Measurements from ENCODE around the gene OLIG3. TPM values are rescaled to one million over a fixed set of nuclear protein-coding genes. Genes with fewer than 3 reads are reported as not detected.
A peak's percentile ranks its signal among the peaks of the same experiment; 100 is the strongest.

OLIG3 gene
- total RNA-seq, 4 donors from 2014 or later, result not detected

- Histone ChIP-seq H3K4me3 (no peak overlapping the region), H3K36me3 (no peaks in the 10 kb centered on the region), H3K4me1 (peaks cover 11 to 27% (median 14%) of the 10 kb centered on the region in 3 donors), H3K27me3 (peaks cover 2 to 100% (median 42%) of the 10 kb centered on the region in 4 donors), H3K9me3 (no peaks in the 10 kb centered on the region), H3K27ac (no peak overlapping the region)
- WGBS, 2 donors, result 30% methylated on average over 2 of the region's 11 CpGs; no CpG with 5 or more reads in 1 of the 2 donors
- intact Hi-C loops (cut with DNase I), result no loop called here
- no peak for DNase-seq
- no peak for TF ChIP-seq POLR2A (IDR thresholded peaks at IDR 0.05)
- TF ChIP-seq, protein P1, sequence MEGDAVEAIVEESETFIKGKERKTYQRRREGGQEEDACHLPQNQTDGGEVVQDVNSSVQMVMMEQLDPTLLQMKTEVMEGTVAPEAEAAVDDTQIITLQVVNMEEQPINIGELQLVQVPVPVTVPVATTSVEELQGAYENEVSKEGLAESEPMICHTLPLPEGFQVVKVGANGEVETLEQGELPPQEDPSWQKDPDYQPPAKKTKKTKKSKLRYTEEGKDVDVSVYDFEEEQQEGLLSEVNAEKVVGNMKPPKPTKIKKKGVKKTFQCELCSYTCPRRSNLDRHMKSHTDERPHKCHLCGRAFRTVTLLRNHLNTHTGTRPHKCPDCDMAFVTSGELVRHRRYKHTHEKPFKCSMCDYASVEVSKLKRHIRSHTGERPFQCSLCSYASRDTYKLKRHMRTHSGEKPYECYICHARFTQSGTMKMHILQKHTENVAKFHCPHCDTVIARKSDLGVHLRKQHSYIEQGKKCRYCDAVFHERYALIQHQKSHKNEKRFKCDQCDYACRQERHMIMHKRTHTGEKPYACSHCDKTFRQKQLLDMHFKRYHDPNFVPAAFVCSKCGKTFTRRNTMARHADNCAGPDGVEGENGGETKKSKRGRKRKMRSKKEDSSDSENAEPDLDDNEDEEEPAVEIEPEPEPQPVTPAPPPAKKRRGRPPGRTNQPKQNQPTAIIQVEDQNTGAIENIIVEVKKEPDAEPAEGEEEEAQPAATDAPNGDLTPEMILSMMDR (IDR thresholded peaks at IDR 0.05), result no peak
These were observed 6.4 kb downstream of the OLIG3 start for GRCh38 chr6:137487869-137488149.

GRCh38 chr6:137487181-137487868 lies 6.9 kb downstream of the OLIG3 start:
- H3K27me3 ChIP-seq, result peaks cover 0 to 100% (median 40%) of the 10 kb centered on the region in 4 donors
- no peak for DNase-seq
- TF ChIP-seq POLR2A (IDR thresholded peaks at IDR 0.05), result no peak
- TF ChIP-seq, protein P1 (IDR thresholded peaks at IDR 0.05), result no peak
- H3K27ac ChIP-seq, result no peak overlapping the region
- peaks cover 11 to 23% (median 14%) of the 10 kb centered on the region in 3 donors for H3K4me1 ChIP-seq
- no peaks in the 10 kb centered on the region for H3K9me3 ChIP-seq
- H3K4me3 ChIP-seq, result no peak overlapping the region
- 16 to 17% methylated on average over 18 to 20 of the region's 22 CpGs for WGBS, 2 donors
- H3K36me3 ChIP-seq, result no peaks in the 10 kb centered on the region
- intact Hi-C loops (cut with DNase I), result no loop called here

DNA sequence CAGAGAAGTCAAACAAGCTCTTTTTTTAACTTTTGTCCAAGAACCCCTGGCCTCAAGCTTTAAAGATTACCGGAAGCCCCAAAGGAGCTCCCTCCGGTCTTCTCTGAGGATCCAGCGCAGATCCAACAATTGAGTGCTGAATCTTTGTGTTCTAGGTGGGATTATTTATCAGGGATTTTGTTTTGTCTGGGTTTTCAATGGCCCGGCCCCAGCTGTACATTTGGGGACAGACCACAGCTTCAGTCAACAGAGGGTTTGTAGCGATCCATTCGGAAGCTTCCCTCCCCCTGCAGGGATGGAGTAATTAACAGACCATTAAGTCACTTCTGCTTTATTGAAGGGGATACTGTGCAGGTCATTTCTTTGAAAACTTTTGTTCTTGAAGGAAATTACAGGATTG lies 7.8 kb downstream of the OLIG3 start:
- Histone ChIP-seq H3K27ac (no peak overlapping the region), H3K9me3 (no peaks in the 10 kb centered on the region), H3K36me3 (no peaks in the 10 kb centered on the region), H3K4me1 (peaks cover 11 to 23% (median 14%) of the 10 kb centered on the region in 3 donors), H3K4me3 (no peak overlapping the region), H3K27me3 (peaks cover 0 to 93% (median 37%) of the 10 kb centered on the region in 4 donors)
- TF ChIP-seq POLR2A (IDR thresholded peaks at IDR 0.05), result no peak
- TF ChIP-seq, protein P1 (IDR thresholded peaks at IDR 0.05), result no peak
- no peak for DNase-seq
- intact Hi-C loops (cut with DNase I), result no loop called here
- 23 to 25% methylated on average over 6 of the region's 6 CpGs for WGBS, 2 donors

DNA sequence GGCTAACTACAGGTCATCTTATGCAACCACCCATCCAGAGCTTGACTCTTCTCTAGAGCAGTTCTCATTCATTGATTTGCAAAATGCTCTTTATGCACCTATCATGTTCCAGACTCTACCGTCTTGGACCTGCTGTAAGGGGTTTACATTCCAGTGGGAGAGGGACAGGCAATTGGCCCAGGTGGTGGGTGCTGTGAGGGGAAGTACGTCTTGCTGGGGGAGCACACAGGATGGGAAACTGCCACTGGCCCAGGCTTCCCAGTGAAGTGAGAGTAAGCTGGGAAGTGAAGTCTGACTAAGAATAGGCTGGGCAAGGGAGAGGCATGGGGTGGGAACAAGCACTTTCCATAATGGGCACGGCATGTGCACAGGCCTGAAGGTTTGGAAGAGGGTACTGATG lies 13.8 kb downstream of the OLIG3 start:
- Histone ChIP-seq H3K36me3 (no peaks in the 10 kb centered on the region), H3K27ac (no peak overlapping the region), H3K4me3 (no peak overlapping the region), H3K27me3 (peaks cover 0 to 45% (median 0%) of the 10 kb centered on the region in 4 donors), H3K4me1 (no peaks in the 10 kb centered on the region), H3K9me3 (no peaks in the 10 kb centered on the region)
- no peak for TF ChIP-seq POLR2A (IDR thresholded peaks at IDR 0.05)
- TF ChIP-seq, protein P1 (IDR thresholded peaks at IDR 0.05), result no peak
- intact Hi-C loops (cut with DNase I), result no loop called here
- DNase-seq, result no peak
- whole genome bisulfite sequencing, 2 donors, result 54 to 70% methylated on average over 2 to 3 of the region's 3 CpGs

GRCh38 chr6:137475103-137475502 lies 19.1 kb downstream of the OLIG3 start:
- no peak for DNase-seq
- H3K27ac ChIP-seq, result no peak overlapping the region
- WGBS, 2 donors, result 54 to 55% methylated on average over 2 of the region's 2 CpGs
- TF ChIP-seq, protein P1 (IDR thresholded peaks at IDR 0.05), result peak in 1 of 6 experiments; percentile 12
- TF ChIP-seq POLR2A (IDR thresholded peaks at IDR 0.05), result no peak
- no peaks in the 10 kb centered on the region for H3K4me1 ChIP-seq
- peaks cover 0 to 30% (median 0%) of the 10 kb centered on the region in 4 donors for H3K27me3 ChIP-seq
- H3K9me3 ChIP-seq, result no peaks in the 10 kb centered on the region
- intact Hi-C loops (cut with DNase I), result no loop called here
- H3K36me3 ChIP-seq, result no peaks in the 10 kb centered on the region
- no peak overlapping the region for H3K4me3 ChIP-seq

Data from esophagus squamous epithelium (tissue), 5 donors.